AG04449 (cell line): ENCODE results near the gene SRF.

ENCODE experiments used
- CTCF ChIA-PET: fragments of 350-600 bp; formaldehyde crosslinking; extraction: SDS; loops from one replicate; lab custom pipeline; 2021; ENCODE audit warnings: antibody characterized with exemption; lab: Yijun Ruan, JAX
- POLR2A ChIA-PET: fragments of 400-600, 350-600 bp; formaldehyde crosslinking; extraction: SDS; loops from one replicate; lab custom pipeline; 2020; ENCODE audit warnings: antibody characterized with exemption, inconsistent platforms; lab: Yijun Ruan, JAX
- DNase-seq: peaks from one replicate; pipeline ENCODE4 v3.0.0-alpha.2; 2010; ENCODE audit warnings: low read depth, low spot score
- H3K4me3 ChIP-seq: 2 replicates; pipeline ENCODE4 v1.5.1; 2011; ENCODE audit warnings: low read depth, mild to moderate bottlenecking, control low read depth, low read length
- CTCF ChIP-seq: IDR thresholded peaks from one replicate; pipeline ENCODE4 v1.5.1; 2011; ENCODE audit warnings: mild to moderate bottlenecking, moderate library complexity, low read length, control low read depth, inconsistent platforms; ENCODE audit not compliant: insufficient read depth; ENCODE audit errors: missing control alignments

SRF gene

GRCh38 chr6:43183441-43183840 is 12.4 kb downstream of the SRF start:
- POLR2A ChIA-PET: interaction anchor here (0.6 kb wide), 1 partner anchor 123 kb away, joined by 3 read pairs; no protein-coding TSS in a partner anchor
- H3K4me3 ChIP-seq: no peak overlapping the region
- CTCF ChIA-PET: interaction anchor here (0.6 to 2.5 kb wide), 2 partner anchors 12 to 46 kb away, joined by 3 to 11 read pairs; partner anchors contain the start of gene DNPH1

GRCh38 chr6:43184268-43184985 is 13.4 kb downstream of the SRF start:
- no peak for TF ChIP-seq CTCF
- POLR2A ChIA-PET: interaction anchor here (0.8 kb wide), 1 partner anchor 9 kb away, joined by 3 read pairs; no protein-coding TSS in a partner anchor
- no peak for DNase-seq
- no peak overlapping the region for H3K4me3 ChIP-seq
- CTCF ChIA-PET: no interaction called here

More at GRCh38 chr6:43183441-43183840, 12.4 kb downstream of the SRF start:
- DNase-seq: no peak
- TF ChIP-seq CTCF: no peak

DNA sequence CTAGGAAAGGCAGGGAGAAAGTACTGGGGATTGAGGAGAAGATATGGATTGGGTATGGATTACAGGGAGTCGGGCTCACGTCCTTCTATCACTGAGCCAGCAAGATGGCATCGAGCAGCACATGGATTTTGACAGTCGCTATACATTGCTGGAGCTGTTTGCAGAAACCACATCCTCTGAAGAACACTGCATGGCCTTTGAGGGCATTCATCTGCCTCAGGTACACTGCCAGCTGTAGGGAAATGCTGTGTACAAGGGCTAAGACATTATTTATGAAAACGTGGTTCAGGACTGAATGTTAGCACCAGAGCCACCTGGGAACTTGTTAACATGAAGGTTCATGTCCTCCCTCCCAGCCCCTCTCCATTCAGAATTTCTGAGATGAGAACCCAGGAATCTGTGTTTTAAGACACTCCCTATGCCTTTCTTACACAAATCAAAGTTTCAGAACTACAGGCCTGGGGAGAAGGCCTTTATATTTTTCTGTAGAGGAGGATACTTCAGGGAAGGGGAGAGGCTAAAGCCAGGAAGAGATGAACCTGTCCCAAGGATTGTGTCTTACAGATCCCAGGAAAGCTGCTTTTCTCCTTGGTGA is 14.4 kb downstream of the SRF start:
- TF ChIP-seq CTCF: no peak
- no peak overlapping the region for H3K4me3 ChIP-seq
- no peak for DNase-seq
- POLR2A ChIA-PET: interaction anchor here (0.9 kb wide), 1 partner anchor 11 kb away, joined by 3 read pairs; no protein-coding TSS in a partner anchor
- CTCF ChIA-PET: interaction anchor here (1.9 kb wide), 1 partner anchor 44 kb away, joined by 6 read pairs; the partner anchor contains the start of gene DNPH1

DNA sequence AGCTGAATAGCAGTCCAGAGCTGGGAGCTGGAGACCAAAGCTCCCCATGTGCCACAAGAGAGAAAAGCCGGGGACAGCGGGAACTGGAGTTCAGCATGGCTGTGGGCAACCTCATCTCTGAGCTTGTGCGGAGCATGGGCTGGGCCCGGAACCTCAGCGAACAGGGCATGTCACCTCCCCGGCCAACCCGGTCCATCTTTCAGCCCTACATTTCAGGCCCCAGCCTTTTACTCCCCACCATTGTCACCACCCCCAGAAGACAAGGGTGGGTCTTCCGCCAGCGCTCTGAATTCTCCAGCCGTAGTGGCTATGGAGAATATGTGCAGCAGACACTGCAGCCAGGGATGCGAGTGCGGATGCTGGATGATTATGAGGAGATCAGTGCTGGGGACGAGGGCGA is 14.9 kb downstream of the SRF start:
- ChIA-PET POLR2A (interaction anchor here (0.9 kb wide), 1 partner anchor 12 kb away, joined by 3 read pairs; no protein-coding TSS in a partner anchor), CTCF (interaction anchor here (1.9 kb wide), 1 partner anchor 44 kb away, joined by 6 read pairs; the partner anchor contains the start of gene DNPH1)
- no peak overlapping the region for H3K4me3 ChIP-seq
- no peak for DNase-seq
- TF ChIP-seq CTCF: no peak

GRCh38 chr6:43186706-43187105 is 15.6 kb downstream of the SRF start:
- DNase-seq: no peak
- POLR2A ChIA-PET: no interaction called here
- CTCF ChIA-PET: interaction anchor here (1.9 kb wide), 1 partner anchor 43 kb away, joined by 6 read pairs; the partner anchor contains the start of gene DNPH1
- TF ChIP-seq CTCF: no peak
- no peak overlapping the region for H3K4me3 ChIP-seq

- no peak for TF ChIP-seq CTCF
- DNase-seq: no peak
- POLR2A ChIA-PET: no interaction called here
- no peak overlapping the region for H3K4me3 ChIP-seq
- CTCF ChIA-PET: interaction anchor here (1.6 kb wide), 1 partner anchor 14 kb away, joined by 4 read pairs; no protein-coding TSS in a partner anchor
These were observed 16.8 kb downstream of the SRF start for GRCh38 chr6:43187821-43188220.
